HCT116 (cell line): ENCODE data around the gene TMEM222.

ENCODE experiments used
- CBX3 ChIP-seq: IDR thresholded peaks from 2 replicates; pipeline ENCODE4 v1.6.1; 2012; ENCODE audit warnings: low read depth
- EZH2 ChIP-seq: fragments of 200-600 bp; sonication (generic); IDR thresholded peaks from 2 replicates; pipeline ENCODE4 v1.6.1; 2017; ENCODE audit warnings: antibody characterized with exemption, mixed run types
- EZH2phosphoT487 ChIP-seq: fragments of 200-600 bp; IDR thresholded peaks from 2 replicates; pipeline ENCODE4 v1.6.1; 2018; ENCODE audit warnings: antibody characterized with exemption, borderline replicate concordance
- POLR2AphosphoS5 ChIP-seq: IDR thresholded peaks from 2 replicates; pipeline ENCODE4 v1.6.1; 2011; ENCODE audit warnings: mild to moderate bottlenecking, low read depth, low read length, moderate library complexity
- SRF ChIP-seq: IDR thresholded peaks from 2 replicates; pipeline ENCODE4 v1.6.1; 2012; ENCODE audit warnings: low read depth
- TCF7L2 ChIP-seq: IDR thresholded peaks from 2 replicates; pipeline ENCODE4 v1.7.0; 2011; ENCODE audit warnings: borderline replicate concordance, inconsistent platforms; ENCODE audit not compliant: insufficient read depth, insufficient read length; ENCODE audit errors: extremely low read depth
- ZNF274 ChIP-seq: fragments of 200-500 bp; sonication (Bioruptor generic); IDR thresholded peaks from 2 replicates; pipeline ENCODE4 v1.6.1; 2014; ENCODE audit warnings: mild to moderate bottlenecking, low read depth, low read length, inconsistent platforms
- TF ChIP-seq, protein P1 (sequence below), 3 experiments: fragments of 200-600 bp in 1 of 3; sonication (generic) in 1 of 3; IDR thresholded peaks in 2 of 3; conservative IDR thresholded peaks in 1 of 3; 2 replicates each; pipeline ENCODE4 v1.5.1; 2012 to 2017; ENCODE audit warnings: low read depth in 2 of 3, low read length in 2 of 3, antibody characterized with exemption in 1 of 3, borderline replicate concordance in 1 of 3, control low read depth in 1 of 3, mild to moderate bottlenecking in 1 of 3, mixed read lengths in 1 of 3, mixed run types in 1 of 3, moderate library complexity in 1 of 3; ENCODE audit not compliant: insufficient read depth in 1 of 3

DNA sequence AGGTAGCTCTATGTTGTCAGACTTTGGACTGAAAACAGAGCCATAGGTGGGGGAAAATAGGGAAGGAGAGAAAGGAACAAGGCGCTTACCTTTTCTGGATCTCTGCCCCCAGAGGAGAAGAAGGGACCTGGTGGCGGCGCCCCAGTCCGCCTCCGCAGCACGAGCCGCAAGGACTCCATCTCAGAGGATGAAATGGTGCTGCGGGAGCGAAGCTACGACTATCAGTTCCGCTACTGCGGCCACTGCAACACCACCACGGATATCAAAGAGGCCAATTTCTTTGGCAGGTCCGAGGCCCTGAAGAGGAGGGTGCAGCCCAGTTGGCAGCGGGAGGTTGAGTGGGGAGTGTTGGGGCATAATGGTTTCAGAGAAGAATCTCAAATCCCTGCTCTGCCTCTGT, 18.5 kb upstream of the TMEM222 start:
- TF ChIP-seq, protein P1, sequence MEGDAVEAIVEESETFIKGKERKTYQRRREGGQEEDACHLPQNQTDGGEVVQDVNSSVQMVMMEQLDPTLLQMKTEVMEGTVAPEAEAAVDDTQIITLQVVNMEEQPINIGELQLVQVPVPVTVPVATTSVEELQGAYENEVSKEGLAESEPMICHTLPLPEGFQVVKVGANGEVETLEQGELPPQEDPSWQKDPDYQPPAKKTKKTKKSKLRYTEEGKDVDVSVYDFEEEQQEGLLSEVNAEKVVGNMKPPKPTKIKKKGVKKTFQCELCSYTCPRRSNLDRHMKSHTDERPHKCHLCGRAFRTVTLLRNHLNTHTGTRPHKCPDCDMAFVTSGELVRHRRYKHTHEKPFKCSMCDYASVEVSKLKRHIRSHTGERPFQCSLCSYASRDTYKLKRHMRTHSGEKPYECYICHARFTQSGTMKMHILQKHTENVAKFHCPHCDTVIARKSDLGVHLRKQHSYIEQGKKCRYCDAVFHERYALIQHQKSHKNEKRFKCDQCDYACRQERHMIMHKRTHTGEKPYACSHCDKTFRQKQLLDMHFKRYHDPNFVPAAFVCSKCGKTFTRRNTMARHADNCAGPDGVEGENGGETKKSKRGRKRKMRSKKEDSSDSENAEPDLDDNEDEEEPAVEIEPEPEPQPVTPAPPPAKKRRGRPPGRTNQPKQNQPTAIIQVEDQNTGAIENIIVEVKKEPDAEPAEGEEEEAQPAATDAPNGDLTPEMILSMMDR (IDR thresholded peaks at IDR 0.05 in 2 of 3, conservative IDR thresholded peaks at IDR 0.05 in 1 of 3; ENCODE audit: borderline replicate concordance in 1 of 3, insufficient read depth in 1 of 3, low read depth in 2 of 3, low read length in 2 of 3), result no peak
- TF ChIP-seq EZH2 (no peak), EZH2phosphoT487 (no peak), SRF (no peak), ZNF274 (no peak), CBX3 (no peak), TCF7L2 (no peak), POLR2AphosphoS5 (no peak)
